ENCODE data around the gene MYO5C. TPM values are rescaled to one million over a fixed set of nuclear protein-coding genes. Genes with fewer than 3 reads are reported as not detected.
"Not testable (repeated sequence)": the region's sequence is repeated elsewhere in the genome, so short reads cannot be mapped to it uniquely, and the experiment has no call there.

The MYO5C gene
- total and polyA plus RNA-seq, 2 of the 13 experiments (the other 11 are each of a cell fraction or from before 2014, with no cell fraction given) = 15.7 to 23.7 TPM

- H3K4me1 ChIP-seq (ENCODE audit: insufficient read depth, low read length); H3K27me3 ChIP-seq (ENCODE audit: control insufficient read depth in 1 of 2, insufficient read depth in 2 of 2, low read length in 2 of 2); H3K9me3 ChIP-seq (ENCODE audit: low read length); H4K20me1 ChIP-seq (ENCODE audit: insufficient read depth, low read length); H3K79me2 ChIP-seq (ENCODE audit: insufficient read depth, low read length); H3K9ac ChIP-seq (ENCODE audit: insufficient read depth, low read depth, low read length); H2AFZ ChIP-seq (ENCODE audit: low read length); BruUV-seq (replicated peaks); CTCF ChIA-PET (ENCODE audit: low intra/inter-chr PET ratio, low total read pairs); DNase-seq (ENCODE audit: low spot score); H3K27ac ChIP-seq (ENCODE audit: extremely low read length, insufficient read depth, low read length); ATAC-seq; H3K4me2 ChIP-seq (ENCODE audit: low read depth, low read length); FAIRE-seq; H3K4me3 ChIP-seq (replicated peaks in 1 of 3; ENCODE audit: insufficient read depth in 1 of 3, low read depth in 2 of 3, low read length in 3 of 3); in situ Hi-C loops (cut with HindIII; ENCODE audit: extremely low pct_ligation_motif_present, low pct_unique_long_range_greater_than_20kb); intact Hi-C loops (cut with micrococcal nuclease; ENCODE audit: unreplicated experiment); POLR2A ChIA-PET: not testable (repeated sequence)
- WGBS (ENCODE audit: low lambda C conversion rate) = 97% methylated on average over 12 of the region's 13 CpGs
- TF ChIP-seq CEBPB (IDR thresholded peaks at IDR 0.05; ENCODE audit: borderline replicate concordance, low read depth, low read length) = peak; percentile 50; the same call in 1 of the 2 replicates
- H3K36me3 ChIP-seq (replicated peaks in 1 of 2; ENCODE audit: control insufficient read depth in 1 of 2, insufficient read depth in 2 of 2, low read length in 2 of 2) = peaks cover 16 to 68% of the 10 kb centered on the region in 2 experiments
Observed at GRCh38 chr15:52238989-52239525, 56.5 kb downstream of the MYO5C start.

DNA sequence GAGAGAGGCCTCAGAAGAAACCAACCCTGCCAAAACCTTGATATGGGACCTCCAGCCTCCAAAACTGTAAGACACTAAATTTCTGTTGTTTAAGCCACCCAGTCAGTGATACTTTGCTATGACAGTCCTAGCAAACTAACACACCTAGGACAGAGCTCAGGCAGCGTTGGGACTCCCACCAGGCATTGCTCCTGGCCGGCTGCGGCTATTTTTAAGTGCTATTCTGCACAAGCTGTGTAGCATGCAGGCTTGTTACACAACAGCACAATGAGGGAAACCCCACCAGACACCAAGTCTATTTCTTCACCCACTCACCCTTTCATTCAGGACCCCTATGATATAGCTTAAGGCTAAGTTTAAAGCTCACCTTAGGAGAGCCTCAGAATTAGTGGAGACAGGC, 57.5 kb downstream of the MYO5C start:
- Histone ChIP-seq H3K27ac (ENCODE audit: extremely low read length, insufficient read depth, low read length) (no peak overlapping the region), H3K36me3 (replicated peaks in 1 of 2; ENCODE audit: control insufficient read depth in 1 of 2, insufficient read depth in 2 of 2, low read length in 2 of 2) (peaks cover 16 to 59% of the 10 kb centered on the region in 2 experiments), H3K4me1 (ENCODE audit: insufficient read depth, low read length) (no peaks in the 10 kb centered on the region), H3K79me2 (ENCODE audit: insufficient read depth, low read length) (no peaks in the 10 kb centered on the region), H2AFZ (ENCODE audit: low read length) (no peak overlapping the region), H3K4me3 (replicated peaks in 1 of 3; ENCODE audit: insufficient read depth in 1 of 3, low read depth in 2 of 3, low read length in 3 of 3) (no peak overlapping the region), H3K4me2 (ENCODE audit: low read depth, low read length) (no peak overlapping the region), H3K9me3 (ENCODE audit: low read length) (no peaks in the 10 kb centered on the region), H3K27me3 (ENCODE audit: control insufficient read depth in 1 of 2, insufficient read depth in 2 of 2, low read length in 2 of 2) (no peaks in the 10 kb centered on the region), H4K20me1 (ENCODE audit: insufficient read depth, low read length) (no peaks in the 10 kb centered on the region), H3K9ac (ENCODE audit: insufficient read depth, low read depth, low read length) (no peak overlapping the region)
- 100% methylated on average over 3 of the region's 3 CpGs for WGBS (ENCODE audit: low lambda C conversion rate)
- intact Hi-C loops (cut with micrococcal nuclease; ENCODE audit: unreplicated experiment) = no loop called here
- ChIA-PET CTCF (ENCODE audit: low intra/inter-chr PET ratio, low total read pairs) (no interaction called here), POLR2A (no interaction called here)
- no peak for ATAC-seq
- no peak for FAIRE-seq
- TF ChIP-seq RBFOX2 (IDR thresholded peaks at IDR 0.05; ENCODE audit: low read depth, low read length) = no peak
- no peak for TF ChIP-seq MAX (IDR thresholded peaks at IDR 0.05)
- TF ChIP-seq, protein P1, sequence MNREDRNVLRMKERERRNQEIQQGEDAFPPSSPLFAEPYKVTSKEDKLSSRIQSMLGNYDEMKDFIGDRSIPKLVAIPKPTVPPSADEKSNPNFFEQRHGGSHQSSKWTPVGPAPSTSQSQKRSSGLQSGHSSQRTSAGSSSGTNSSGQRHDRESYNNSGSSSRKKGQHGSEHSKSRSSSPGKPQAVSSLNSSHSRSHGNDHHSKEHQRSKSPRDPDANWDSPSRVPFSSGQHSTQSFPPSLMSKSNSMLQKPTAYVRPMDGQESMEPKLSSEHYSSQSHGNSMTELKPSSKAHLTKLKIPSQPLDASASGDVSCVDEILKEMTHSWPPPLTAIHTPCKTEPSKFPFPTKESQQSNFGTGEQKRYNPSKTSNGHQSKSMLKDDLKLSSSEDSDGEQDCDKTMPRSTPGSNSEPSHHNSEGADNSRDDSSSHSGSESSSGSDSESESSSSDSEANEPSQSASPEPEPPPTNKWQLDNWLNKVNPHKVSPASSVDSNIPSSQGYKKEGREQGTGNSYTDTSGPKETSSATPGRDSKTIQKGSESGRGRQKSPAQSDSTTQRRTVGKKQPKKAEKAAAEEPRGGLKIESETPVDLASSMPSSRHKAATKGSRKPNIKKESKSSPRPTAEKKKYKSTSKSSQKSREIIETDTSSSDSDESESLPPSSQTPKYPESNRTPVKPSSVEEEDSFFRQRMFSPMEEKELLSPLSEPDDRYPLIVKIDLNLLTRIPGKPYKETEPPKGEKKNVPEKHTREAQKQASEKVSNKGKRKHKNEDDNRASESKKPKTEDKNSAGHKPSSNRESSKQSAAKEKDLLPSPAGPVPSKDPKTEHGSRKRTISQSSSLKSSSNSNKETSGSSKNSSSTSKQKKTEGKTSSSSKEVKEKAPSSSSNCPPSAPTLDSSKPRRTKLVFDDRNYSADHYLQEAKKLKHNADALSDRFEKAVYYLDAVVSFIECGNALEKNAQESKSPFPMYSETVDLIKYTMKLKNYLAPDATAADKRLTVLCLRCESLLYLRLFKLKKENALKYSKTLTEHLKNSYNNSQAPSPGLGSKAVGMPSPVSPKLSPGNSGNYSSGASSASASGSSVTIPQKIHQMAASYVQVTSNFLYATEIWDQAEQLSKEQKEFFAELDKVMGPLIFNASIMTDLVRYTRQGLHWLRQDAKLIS (CRISPR knock-in tag; IDR thresholded peaks at IDR 0.05) = no peak
- no peak for TF ChIP-seq NCOA1 (CRISPR knock-in tag; IDR thresholded peaks at IDR 0.05)
- TF ChIP-seq ZNF362 (CRISPR knock-in tag; IDR thresholded peaks at IDR 0.05; ENCODE audit: borderline replicate concordance) = no peak
- TF ChIP-seq ZNF660 (CRISPR knock-in tag; IDR thresholded peaks at IDR 0.05; ENCODE audit: borderline replicate concordance, low read depth) = no peak
- no peak for TF ChIP-seq CHD2 (IDR thresholded peaks at IDR 0.05; ENCODE audit: low read depth, low read length)
- in situ Hi-C loops (cut with HindIII; ENCODE audit: extremely low pct_ligation_motif_present, low pct_unique_long_range_greater_than_20kb) = no loop called here
- DNase-seq (ENCODE audit: low spot score) = no peak
- BruUV-seq (replicated peaks) = no TSS peak
